Myocyte (in vitro differentiated cells): ENCODE results near the gene ENAH. TPM values are rescaled to one million over a fixed set of nuclear protein-coding genes. Genes with fewer than 3 reads are reported as not detected.

Source experiments
- DNase-seq: peaks from one replicate; pipeline ENCODE4 v3.0.0-alpha.2; 2012; ENCODE audit warnings: low read depth
- total RNA-seq: library from RNA; depleted of rRNA; stranded (reverse); fragments of >200 nt; gene quantifications from 2 replicates; pipeline ENCODE4 v1.2.3, GENCODE V29; 2014

The ENAH gene
- total RNA-seq, 1 donor from 2014 or later = 88.1 TPM

- DNase-seq = peak; percentile 40
Measured at GRCh38 chr1:225572422-225572821, 80.5 kb downstream of the ENAH start.

GRCh38 chr1:225567789-225568188, 85.1 kb downstream of the ENAH start:
- peak; percentile 20 for DNase-seq

GRCh38 chr1:225565847-225566246, 87.1 kb downstream of the ENAH start:
- DNase-seq = peak; percentile 19

- DNase-seq = no peak
Measured at GRCh38 chr1:225561675-225562074, 91.2 kb downstream of the ENAH start.

- DNase-seq = no peak
Measured at GRCh38 chr1:225559902-225560301, 93.0 kb downstream of the ENAH start.

DNA sequence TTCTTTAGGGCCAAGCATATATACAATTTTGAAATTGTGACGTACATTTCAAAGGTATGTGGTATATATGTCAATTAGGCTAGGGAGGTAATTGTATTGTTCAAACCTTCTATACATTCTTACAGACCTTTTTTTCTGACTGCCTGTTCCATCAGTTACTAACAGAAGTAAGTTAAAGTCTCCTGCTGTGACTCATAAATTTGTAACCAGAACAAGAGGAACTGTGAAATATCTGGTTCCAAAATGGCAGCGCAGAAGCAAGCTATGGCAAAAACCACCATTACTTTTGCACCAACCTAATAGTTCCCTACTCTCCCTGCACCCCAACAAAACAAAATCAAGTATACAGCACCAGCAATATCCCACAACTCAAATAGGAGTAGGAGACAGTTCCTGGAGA, 93.6 kb downstream of the ENAH start:
- no peak for DNase-seq

- DNase-seq = no peak
Measured at GRCh38 chr1:225556694-225557093, 96.2 kb downstream of the ENAH start.

- no peak for DNase-seq
Measured at GRCh38 chr1:225555821-225556220, 97.1 kb downstream of the ENAH start.

DNA sequence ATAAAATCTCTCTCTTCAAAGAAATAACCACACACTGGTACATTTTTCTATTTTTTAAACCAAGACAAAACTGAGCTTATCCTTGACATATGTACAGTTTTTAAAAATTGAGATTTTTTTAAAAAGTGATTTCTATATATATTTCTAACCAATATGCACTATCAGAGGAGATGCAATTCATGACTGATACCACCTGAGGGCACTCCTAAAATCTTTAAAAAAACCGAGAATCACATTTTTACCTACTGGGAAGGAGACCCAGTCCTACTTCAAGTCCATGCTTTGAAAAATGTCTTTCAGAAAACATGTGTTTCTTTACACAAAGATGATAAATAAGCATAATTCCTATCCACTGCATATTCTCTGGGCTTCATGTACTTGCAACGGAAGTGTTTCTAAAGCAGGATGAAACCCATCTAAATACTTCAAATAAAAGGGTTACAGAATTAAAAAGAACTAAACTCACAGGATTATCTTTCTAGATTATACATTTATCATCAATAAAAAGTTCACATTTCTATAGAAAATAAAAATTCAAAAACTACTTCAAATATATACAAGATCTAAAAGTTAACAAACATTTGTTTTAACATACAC, 98.6 kb downstream of the ENAH start:
- DNase-seq = peak; percentile 41

GRCh38 chr1:225549821-225550220, 103.1 kb downstream of the ENAH start:
- no peak for DNase-seq

DNA sequence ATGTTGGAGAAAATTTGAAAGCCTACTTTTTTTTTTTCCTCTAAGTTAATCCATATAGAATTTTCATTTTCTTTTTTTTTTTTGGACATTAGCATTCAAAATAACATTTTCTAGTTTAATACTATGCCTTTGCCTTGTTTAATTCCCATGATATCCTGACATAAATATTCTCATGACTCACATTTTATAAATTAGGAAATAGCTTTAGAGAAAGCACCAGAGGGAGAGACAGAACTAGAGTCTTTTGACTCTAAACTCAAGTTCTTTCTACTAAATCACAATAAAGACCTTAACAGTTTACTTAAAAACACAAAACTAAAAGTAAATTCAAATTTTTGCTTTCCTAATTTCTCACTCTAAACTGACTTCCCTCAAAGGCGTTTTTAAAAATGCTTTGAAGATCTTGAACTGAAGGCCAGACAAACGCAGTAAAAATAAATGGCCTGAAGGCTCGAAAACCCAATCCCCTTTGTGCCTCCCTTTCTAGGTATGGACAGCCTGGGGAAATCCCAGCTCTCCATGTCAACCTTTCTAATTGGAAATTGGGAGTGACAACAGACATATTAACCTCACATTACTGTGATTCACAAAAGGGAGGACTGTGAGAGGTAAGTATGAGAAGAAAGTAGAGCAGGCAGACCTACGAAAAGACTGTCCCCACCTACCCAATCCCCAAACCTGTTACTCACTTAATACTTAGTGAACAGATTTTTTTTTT, 104.6 kb downstream of the ENAH start:
- DNase-seq = no peak

DNA sequence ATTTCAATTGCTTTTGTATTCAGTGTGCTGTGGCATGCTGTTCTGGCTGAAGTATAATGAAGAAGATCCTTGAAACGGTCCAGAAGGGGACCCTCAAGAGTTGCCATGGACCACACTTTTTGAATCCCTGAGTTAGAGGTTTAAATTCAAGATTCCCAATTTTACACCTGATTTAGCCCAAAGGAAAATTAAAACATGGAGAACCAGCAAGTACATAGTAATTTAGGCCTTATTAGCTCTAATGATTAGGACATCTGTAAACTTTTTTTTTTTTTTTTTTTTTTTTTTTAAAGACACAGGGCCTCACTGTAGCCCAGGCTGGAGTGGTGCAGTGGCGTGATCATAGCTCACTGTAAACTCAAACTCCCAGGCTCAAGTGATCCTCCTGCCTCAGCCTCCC, 107.3 kb downstream of the ENAH start:
- DNase-seq = no peak

GRCh38 chr1:225544924-225545323, 108.0 kb downstream of the ENAH start:
- no peak for DNase-seq

- DNase-seq = no peak
Measured at GRCh38 chr1:225544263-225544662, 108.7 kb downstream of the ENAH start.

- no peak for DNase-seq
Measured at GRCh38 chr1:225543350-225543749, 109.6 kb downstream of the ENAH start.

GRCh38 chr1:225541383-225541782, 111.5 kb downstream of the ENAH start:
- no peak for DNase-seq

- no peak for DNase-seq
Measured at GRCh38 chr1:225539575-225539974, 113.3 kb downstream of the ENAH start.

GRCh38 chr1:225539069-225539468, 113.9 kb downstream of the ENAH start:
- no peak for DNase-seq

GRCh38 chr1:225537554-225538251, 115.2 kb downstream of the ENAH start:
- no peak for DNase-seq

- no peak for DNase-seq
Measured at GRCh38 chr1:225535280-225535679, 117.6 kb downstream of the ENAH start.

DNA sequence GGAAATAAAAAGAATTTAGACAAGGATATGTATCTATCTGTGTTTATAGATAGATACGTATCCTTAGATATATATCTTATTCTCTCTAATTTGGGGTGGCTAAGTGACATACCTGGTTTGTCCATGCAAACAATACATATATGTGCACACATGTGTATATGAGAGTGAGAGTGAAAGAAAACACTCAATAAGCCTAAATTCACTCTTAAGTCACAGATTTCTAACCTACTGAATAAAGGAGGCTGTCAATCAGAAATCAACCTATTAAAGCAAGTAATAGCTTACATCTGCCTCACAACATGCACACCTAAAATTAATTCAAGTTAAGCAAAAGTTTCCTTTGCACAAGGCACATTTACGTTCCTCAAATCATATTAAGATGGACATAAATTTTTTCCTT, 118.2 kb downstream of the ENAH start:
- DNase-seq = no peak

DNA sequence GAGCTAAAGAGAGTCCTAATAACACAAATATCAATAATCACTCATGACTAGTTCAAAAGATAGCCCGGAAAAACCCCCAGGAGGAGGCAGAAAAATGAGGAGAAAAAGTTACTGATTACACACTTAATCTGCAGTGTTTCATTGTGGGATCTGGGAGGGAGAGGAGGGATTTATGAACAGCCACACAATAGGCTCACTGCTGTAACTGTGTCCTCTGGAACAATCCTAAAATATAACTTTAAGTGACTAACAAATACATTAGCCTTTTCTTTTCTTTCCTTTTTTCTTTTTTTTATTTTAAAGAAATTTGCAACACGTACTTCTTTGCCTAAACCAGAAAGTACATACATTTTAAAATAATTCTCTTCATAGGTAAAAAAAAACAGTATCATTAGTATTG, 118.8 kb downstream of the ENAH start:
- DNase-seq = no peak

- DNase-seq = no peak
Measured at GRCh38 chr1:225533238-225533637, 119.7 kb downstream of the ENAH start.
